A673 (cell line): ENCODE measurements around the gene TNKS1BP1. TPM values are rescaled to one million over a fixed set of nuclear protein-coding genes. Genes with fewer than 3 reads are reported as not detected.

ENCODE experiments used
- Bru-seq: library from RNA; stranded (reverse); fragments of 400-500 nt; gene quantifications from one replicate; lab custom pipeline; 2021; lab: Mats Ljungman, UMichigan
- BruChase-seq, 2 experiments: library from RNA; stranded (reverse); fragments of 400-500 nt; gene quantifications; one replicate each; lab custom pipeline; 2021; lab: Mats Ljungman, UMichigan
- BruUV-seq: library from RNA; stranded (reverse); fragments of 400-500 nt; replicated peaks from 2 replicates; lab custom pipeline; 2021; lab: Mats Ljungman, UMichigan
- CTCF ChIA-PET: fragments of 300-600 bp; sonication (Branson Sonifier 250); formaldehyde crosslinking; loops from one replicate; lab custom pipeline; 2022; ENCODE audit warnings: antibody characterized with exemption; lab: Charles Lee
- POLR2A ChIA-PET: fragments of 300-600 bp; sonication (Branson Sonifier 250); formaldehyde crosslinking; loops from one replicate; lab custom pipeline; 2022; ENCODE audit warnings: antibody characterized with exemption; ENCODE audit not compliant: low non-redundant PET; lab: Charles Lee
- DNase-seq: peaks from one replicate; pipeline ENCODE4 v3.0.0-alpha.2; 2015; ENCODE audit warnings: low spot score
- H3K27ac ChIP-seq: fragments of 200-600 bp; sonication (generic); 2 replicates; pipeline ENCODE4 v1.5.1; 2016; ENCODE audit warnings: mixed run types, low read depth, mild to moderate bottlenecking, mixed read lengths, antibody characterized with exemption, low read length; ENCODE audit not compliant: poor library complexity, severe bottlenecking
- H3K27me3 ChIP-seq: fragments of 200-600 bp; sonication (generic); replicated peaks from 2 replicates; pipeline ENCODE4 v1.6.1; 2017; ENCODE audit warnings: mixed run types, low read depth, mild to moderate bottlenecking, mixed read lengths, antibody characterized with exemption, low read length; ENCODE audit not compliant: insufficient read depth, poor library complexity
- H3K36me3 ChIP-seq: fragments of 200-600 bp; sonication (generic); 2 replicates; pipeline ENCODE4 v1.6.1; 2016; ENCODE audit warnings: mixed run types, mild to moderate bottlenecking, mixed read lengths, antibody characterized with exemption, low read length; ENCODE audit not compliant: insufficient read depth, poor library complexity, severe bottlenecking
- H3K4me1 ChIP-seq: fragments of 200-600 bp; sonication (generic); 2 replicates; pipeline ENCODE4 v1.6.1; 2017; ENCODE audit warnings: mixed run types, mild to moderate bottlenecking, mixed read lengths, antibody characterized with exemption, low read length; ENCODE audit not compliant: insufficient read depth, poor library complexity, severe bottlenecking
- H3K4me3 ChIP-seq: fragments of 200-600 bp; sonication (generic); 2 replicates; pipeline ENCODE4 v1.5.1; 2016; ENCODE audit warnings: low read depth, mixed run types, mild to moderate bottlenecking, mixed read lengths, low read length; ENCODE audit not compliant: poor library complexity, severe bottlenecking
- H3K9me3 ChIP-seq: fragments of 200-600 bp; sonication (generic); 2 replicates; pipeline ENCODE4 v1.6.1; 2016; ENCODE audit warnings: mixed run types, low read depth, mild to moderate bottlenecking, mixed read lengths, antibody characterized with exemption, low read length; ENCODE audit not compliant: poor library complexity, severe bottlenecking
- EZH2 ChIP-seq: fragments of 200-600 bp; sonication (generic); IDR thresholded peaks from 2 replicates; pipeline ENCODE4 v1.6.1; 2017; ENCODE audit warnings: borderline replicate concordance, low read depth, mild to moderate bottlenecking, mixed read lengths, antibody characterized with exemption, low read length; ENCODE audit not compliant: poor library complexity, severe bottlenecking
- intact Hi-C: fragments of 100-400 bp; cut with micrococcal nuclease; formaldehyde crosslinking; loops from one replicate; pipeline ENCODE4 v1.10.0; 2022; ENCODE audit not compliant: unreplicated experiment
- long read RNA-seq: library from polyadenylated mRNA; stranded (forward); transcript quantifications from one replicate; pipeline ENCODE4 v2.0.0, GENCODE V29; 2022
- total RNA-seq: library from RNA; stranded (reverse); gene quantifications from 2 replicates; pipeline ENCODE4 v1.2.3, GENCODE V29; 2021
- TF ChIP-seq, protein P1 (sequence below): fragments of 300-800, 200-600 bp; sonication (generic); conservative IDR thresholded peaks from 2 replicates; pipeline ENCODE4 v1.5.1; 2017; ENCODE audit warnings: low read depth, mild to moderate bottlenecking, antibody characterized with exemption, low read length, moderate library complexity, mixed read lengths

Gene TNKS1BP1, protein sequence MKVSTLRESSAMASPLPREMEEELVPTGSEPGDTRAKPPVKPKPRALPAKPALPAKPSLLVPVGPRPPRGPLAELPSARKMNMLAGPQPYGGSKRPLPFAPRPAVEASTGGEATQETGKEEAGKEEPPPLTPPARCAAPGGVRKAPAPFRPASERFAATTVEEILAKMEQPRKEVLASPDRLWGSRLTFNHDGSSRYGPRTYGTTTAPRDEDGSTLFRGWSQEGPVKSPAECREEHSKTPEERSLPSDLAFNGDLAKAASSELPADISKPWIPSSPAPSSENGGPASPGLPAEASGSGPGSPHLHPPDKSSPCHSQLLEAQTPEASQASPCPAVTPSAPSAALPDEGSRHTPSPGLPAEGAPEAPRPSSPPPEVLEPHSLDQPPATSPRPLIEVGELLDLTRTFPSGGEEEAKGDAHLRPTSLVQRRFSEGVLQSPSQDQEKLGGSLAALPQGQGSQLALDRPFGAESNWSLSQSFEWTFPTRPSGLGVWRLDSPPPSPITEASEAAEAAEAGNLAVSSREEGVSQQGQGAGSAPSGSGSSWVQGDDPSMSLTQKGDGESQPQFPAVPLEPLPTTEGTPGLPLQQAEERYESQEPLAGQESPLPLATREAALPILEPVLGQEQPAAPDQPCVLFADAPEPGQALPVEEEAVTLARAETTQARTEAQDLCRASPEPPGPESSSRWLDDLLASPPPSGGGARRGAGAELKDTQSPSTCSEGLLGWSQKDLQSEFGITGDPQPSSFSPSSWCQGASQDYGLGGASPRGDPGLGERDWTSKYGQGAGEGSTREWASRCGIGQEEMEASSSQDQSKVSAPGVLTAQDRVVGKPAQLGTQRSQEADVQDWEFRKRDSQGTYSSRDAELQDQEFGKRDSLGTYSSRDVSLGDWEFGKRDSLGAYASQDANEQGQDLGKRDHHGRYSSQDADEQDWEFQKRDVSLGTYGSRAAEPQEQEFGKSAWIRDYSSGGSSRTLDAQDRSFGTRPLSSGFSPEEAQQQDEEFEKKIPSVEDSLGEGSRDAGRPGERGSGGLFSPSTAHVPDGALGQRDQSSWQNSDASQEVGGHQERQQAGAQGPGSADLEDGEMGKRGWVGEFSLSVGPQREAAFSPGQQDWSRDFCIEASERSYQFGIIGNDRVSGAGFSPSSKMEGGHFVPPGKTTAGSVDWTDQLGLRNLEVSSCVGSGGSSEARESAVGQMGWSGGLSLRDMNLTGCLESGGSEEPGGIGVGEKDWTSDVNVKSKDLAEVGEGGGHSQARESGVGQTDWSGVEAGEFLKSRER (N-terminal part only)
- 80.4 and 88.8 TPM in 2 replicates for total RNA-seq
- percentile 77 among the genes with signal in this experiment for Bru-seq, nascent RNA
- percentile 92 among the genes with signal in this experiment for BruChase-seq, experiment 1, labeled RNA remaining after a 2-hour chase
- percentile 96 among the genes with signal in this experiment for BruChase-seq, experiment 2, labeled RNA remaining after a 6-hour chase
- long read RNA-seq, full-length matches to known transcripts: 20 of 55 reads
- long read RNA-seq, partial matches to known transcripts: 31 of 55 reads
- long read RNA-seq, other reads (novel, unspliced or antisense): 4 of 55 reads

- peak within 1 kb of the TSS; percentile 85 for H3K27ac ChIP-seq
- peaks cover 43% of the 10 kb centered on the region for H3K4me1 ChIP-seq
- BruUV-seq: TSS peak; percentile 87
- peak; percentile 99 for DNase-seq
- intact Hi-C loops: loop anchor here (1.0 to 10.0 kb wide), 2 partner anchors 10 to 1250 kb away; partner anchors contain the start of genes LPXN, SSRP1 and ZFP91
- peak within 1 kb of the TSS; percentile 74 for H3K4me3 ChIP-seq
- POLR2A ChIA-PET: interaction anchor here (0.6 to 0.7 kb wide), 3 partner anchors 21 to 1082 kb away, joined by 3 to 4 read pairs (median 3); no protein-coding TSS in a partner anchor
- peaks cover 58% of the 10 kb centered on the region for H3K36me3 ChIP-seq
- CTCF ChIA-PET: interaction anchor here (0.6 kb wide), 2 partner anchors 11 to 1198 kb away, joined by 4 read pairs; partner anchors contain the start of gene SSRP1
- H3K9me3 ChIP-seq: no peaks in the 10 kb centered on the region
- H3K27me3 ChIP-seq: no peaks in the 10 kb centered on the region
- TF ChIP-seq, protein P1, sequence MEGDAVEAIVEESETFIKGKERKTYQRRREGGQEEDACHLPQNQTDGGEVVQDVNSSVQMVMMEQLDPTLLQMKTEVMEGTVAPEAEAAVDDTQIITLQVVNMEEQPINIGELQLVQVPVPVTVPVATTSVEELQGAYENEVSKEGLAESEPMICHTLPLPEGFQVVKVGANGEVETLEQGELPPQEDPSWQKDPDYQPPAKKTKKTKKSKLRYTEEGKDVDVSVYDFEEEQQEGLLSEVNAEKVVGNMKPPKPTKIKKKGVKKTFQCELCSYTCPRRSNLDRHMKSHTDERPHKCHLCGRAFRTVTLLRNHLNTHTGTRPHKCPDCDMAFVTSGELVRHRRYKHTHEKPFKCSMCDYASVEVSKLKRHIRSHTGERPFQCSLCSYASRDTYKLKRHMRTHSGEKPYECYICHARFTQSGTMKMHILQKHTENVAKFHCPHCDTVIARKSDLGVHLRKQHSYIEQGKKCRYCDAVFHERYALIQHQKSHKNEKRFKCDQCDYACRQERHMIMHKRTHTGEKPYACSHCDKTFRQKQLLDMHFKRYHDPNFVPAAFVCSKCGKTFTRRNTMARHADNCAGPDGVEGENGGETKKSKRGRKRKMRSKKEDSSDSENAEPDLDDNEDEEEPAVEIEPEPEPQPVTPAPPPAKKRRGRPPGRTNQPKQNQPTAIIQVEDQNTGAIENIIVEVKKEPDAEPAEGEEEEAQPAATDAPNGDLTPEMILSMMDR: no peak
- no peak for TF ChIP-seq EZH2
These were observed at the start of gene TNKS1BP1 for GRCh38 chr11:57324886-57325734. TSS of gene TNKS1BP1 (minus strand) at chr11:57324952. CDS start at chr11:57321885, 3,067 bp downstream.

GRCh38 chr11:57373146-57373545 is 48.4 kb upstream of the TNKS1BP1 start:
- H3K4me3 ChIP-seq: no peak overlapping the region
- BruUV-seq: no TSS peak
- POLR2A ChIA-PET: no interaction called here
- H3K36me3 ChIP-seq: no peaks in the 10 kb centered on the region
- H3K9me3 ChIP-seq: no peaks in the 10 kb centered on the region
- no peaks in the 10 kb centered on the region for H3K4me1 ChIP-seq
- TF ChIP-seq, protein P1: no peak
- TF ChIP-seq EZH2: no peak
- intact Hi-C loops: no loop called here
- H3K27me3 ChIP-seq: peaks cover 15% of the 10 kb centered on the region
- H3K27ac ChIP-seq: no peak overlapping the region
- no peak for DNase-seq
- CTCF ChIA-PET: no interaction called here
